HepG2 (cell line): ENCODE data around the gene TBCEL. TPM values are rescaled to one million over a fixed set of nuclear protein-coding genes. Genes with fewer than 3 reads are reported as not detected.

Source experiments
- ATAC-seq: fragments of 200-7000 bp; cut with Tn5 transposase; 3 replicates; pipeline ENCODE4 v1.9.1; 2020; ENCODE audit warnings: mild to moderate bottlenecking, moderate library complexity
- BruUV-seq: library from RNA; stranded (reverse); fragments of 400-500 nt; replicated peaks from 2 replicates; lab custom pipeline; 2021; lab: Mats Ljungman, UMichigan
- CTCF ChIA-PET: fragments of 300-600 bp; formaldehyde crosslinking; extraction: SDS; loops from one replicate; lab custom pipeline; 2021; ENCODE audit warnings: low total read pairs, inconsistent platforms, low intra/inter-chr PET ratio; lab: Yijun Ruan, JAX
- POLR2A ChIA-PET: fragments of 350-600 bp; sonication (Branson Sonifier 250); formaldehyde crosslinking; loops from one replicate; lab custom pipeline; 2020; ENCODE audit warnings: antibody characterized with exemption, inconsistent platforms; lab: Yijun Ruan, JAX
- DNase-seq: peaks from one replicate; pipeline ENCODE4 v3.0.0-alpha.2; 2015; ENCODE audit warnings: low spot score
- FAIRE-seq: peaks from 3 replicates; lab custom pipeline; 2011; peaks lifted over from hg19 to GRCh38; lab: Jason Lieb, UNC
- H2AFZ ChIP-seq: one replicate; pipeline ENCODE4 v1.6.1; 2011; ENCODE audit warnings: low read length, inconsistent platforms
- H3K27ac ChIP-seq: fragments of 300-600 bp; 3 replicates; pipeline ENCODE4 v1.8.0; 2011; ENCODE audit warnings: mixed run types, mild to moderate bottlenecking, mixed read lengths, low read length, inconsistent platforms; ENCODE audit not compliant: insufficient read depth; ENCODE audit errors: extremely low read length
- H3K27me3 ChIP-seq, 2 experiments: fragments of 200-600 bp in 1 of 2; 2 replicates in 1 of 2; 3 replicates in 1 of 2; pipeline versions ENCODE4 v1.6.0 to v1.8.0; 2011; ENCODE audit warnings: low read length in 2 of 2, mild to moderate bottlenecking in 2 of 2, moderate library complexity in 2 of 2, inconsistent platforms in 1 of 2; ENCODE audit not compliant: insufficient read depth in 2 of 2, control insufficient read depth in 1 of 2
- H3K36me3 ChIP-seq, 2 experiments: fragments of 200-600 bp in 1 of 2; replicated peaks in 1 of 2; 2 replicates in 1 of 2; 3 replicates in 1 of 2; pipeline versions ENCODE4 v1.5.1 to v1.8.0; 2011; ENCODE audit warnings: low read length in 2 of 2, inconsistent platforms in 1 of 2; ENCODE audit not compliant: insufficient read depth in 2 of 2, control insufficient read depth in 1 of 2
- H3K4me1 ChIP-seq: 2 replicates; pipeline ENCODE4 v1.5.1; 2012; ENCODE audit warnings: low read length, inconsistent platforms; ENCODE audit not compliant: insufficient read depth
- H3K4me2 ChIP-seq: 2 replicates; pipeline ENCODE4 v1.6.0; 2011; ENCODE audit warnings: low read depth, low read length, inconsistent platforms
- H3K4me3 ChIP-seq, 3 experiments: fragments of 200-600 bp in 1 of 3; sonication (generic), shearing (Covaris generic) in 1 of 3; replicated peaks in 1 of 3; 2 replicates each; pipeline ENCODE4 v1.5.1; 2011 to 2016; ENCODE audit warnings: low read length in 3 of 3, inconsistent platforms in 2 of 3, low read depth in 2 of 3, mild to moderate bottlenecking in 2 of 3, control low read depth in 1 of 3, mixed read lengths in 1 of 3; ENCODE audit not compliant: insufficient read depth in 1 of 3
- H3K79me2 ChIP-seq: one replicate; pipeline ENCODE4 v1.6.1; 2011; ENCODE audit warnings: low read length, inconsistent platforms; ENCODE audit not compliant: insufficient read depth
- H3K9ac ChIP-seq: 2 replicates; pipeline ENCODE4 v1.6.0; 2011; ENCODE audit warnings: mild to moderate bottlenecking, low read depth, low read length, inconsistent platforms; ENCODE audit not compliant: insufficient read depth
- H3K9me3 ChIP-seq: 2 replicates; pipeline ENCODE4 v1.5.1; 2012; ENCODE audit warnings: mild to moderate bottlenecking, low read length
- H4K20me1 ChIP-seq: 2 replicates; pipeline ENCODE4 v1.6.0; 2011; ENCODE audit warnings: inconsistent platforms, mild to moderate bottlenecking, low read length, moderate library complexity; ENCODE audit not compliant: insufficient read depth
- ATF1 ChIP-seq: IDR thresholded peaks from 2 replicates; pipeline ENCODE4 v1.6.1; 2016; ENCODE audit warnings: mild to moderate bottlenecking, control low read depth
- CHD4 ChIP-seq: fragments of 200-600 bp; sonication (generic); IDR thresholded peaks from 2 replicates; pipeline ENCODE4 v1.7.0; 2017; ENCODE audit warnings: mild to moderate bottlenecking, low read length, borderline replicate concordance
- KMT2A ChIP-seq: sonication (generic); formaldehyde crosslinking; IDR thresholded peaks from 2 replicates; pipeline ENCODE4 v1.4.0; 2020; ENCODE audit warnings: missing genetic modification reagents
- SRSF4 ChIP-seq: fragments of 200-400 bp; formaldehyde crosslinking; IDR thresholded peaks from one replicate; pipeline ENCODE4 v1.6.1; 2018; ENCODE audit warnings: mild to moderate bottlenecking, low read depth, low read length, moderate library complexity; ENCODE audit not compliant: poor library complexity, severe bottlenecking
- ZFP62 ChIP-seq: sonication (generic); formaldehyde crosslinking; IDR thresholded peaks from 2 replicates; pipeline ENCODE4 v1.4.0; 2020; ENCODE audit warnings: missing genetic modification reagents
- ZFYVE20 ChIP-seq: sonication (generic); formaldehyde crosslinking; IDR thresholded peaks from 2 replicates; pipeline ENCODE4 v1.8.0; 2023; ENCODE audit warnings: low read depth, mild to moderate bottlenecking, moderate library complexity, missing genetic modification reagents, borderline replicate concordance
- ZNF124 ChIP-seq: sonication (generic); formaldehyde crosslinking; IDR thresholded peaks from 2 replicates; pipeline ENCODE4 v1.4.0; 2020; ENCODE audit warnings: missing genetic modification reagents
- ZNF253 ChIP-seq: sonication (generic); formaldehyde crosslinking; IDR thresholded peaks from 2 replicates; pipeline ENCODE4 v1.8.0; 2022; ENCODE audit warnings: mild to moderate bottlenecking, missing genetic modification reagents, borderline replicate concordance
- ZNF747 ChIP-seq: sonication (generic); formaldehyde crosslinking; IDR thresholded peaks from 2 replicates; pipeline ENCODE4 v1.8.1; 2023; ENCODE audit warnings: missing genetic modification reagents, mild to moderate bottlenecking, borderline replicate concordance
- ZSCAN21 ChIP-seq: sonication (generic); formaldehyde crosslinking; IDR thresholded peaks from 2 replicates; pipeline ENCODE4 v1.8.0; 2022; ENCODE audit warnings: mild to moderate bottlenecking, missing genetic modification reagents, moderate library complexity, borderline replicate concordance
- WGBS: methylation state at CpG from one replicate; pipeline ENCODE4 v1.1.6; 2017; ENCODE audit warnings: low lambda C conversion rate; 5-methylcytosine and 5-hydroxymethylcytosine counted together
- in situ Hi-C: cut with HindIII; loops from 2 replicates; pipeline ENCODE4 v1.10.0; 2017; ENCODE audit warnings: low pct_unique_long_range_greater_than_20kb; ENCODE audit not compliant: extremely low pct_ligation_motif_present
- intact Hi-C: fragments of 100-400 bp; cut with micrococcal nuclease; formaldehyde crosslinking; loops from one replicate; pipeline ENCODE4 v1.10.0; 2022; ENCODE audit not compliant: unreplicated experiment
- polyA plus RNA-seq, 8 experiments: library from polyadenylated mRNA; depleted of rRNA in 3 of 8; stranded (reverse) in 7 of 8; unstranded in 1 of 8; fragments of >200 nt; fragmentation: Illumina TruSeq in 4 of 8; extraction: Trizol in 4 of 8; gene quantifications; 2 replicates each; pipeline versions ENCODE4 v1.2.1 to v1.2.3, GENCODE V29; 2011 to 2016; ENCODE audit warnings: low read depth in 4 of 8, missing spikeins in 1 of 8, mixed read lengths in 1 of 8; ENCODE audit not compliant: insufficient read depth in 1 of 8
- total RNA-seq, 5 experiments: library from RNA; depleted of rRNA; stranded (reverse); fragments of >200 nt; fragmentation: Illumina TruSeq; extraction: Trizol; gene quantifications; 2 replicates each; pipeline ENCODE4 v1.2.3, GENCODE V29; 2016; ENCODE audit warnings: low read depth in 1 of 5
- TF ChIP-seq, protein P1 (sequence below): sonication (generic); formaldehyde crosslinking; IDR thresholded peaks from 2 replicates; pipeline ENCODE4 v1.4.0; 2020; ENCODE audit warnings: missing genetic modification reagents, borderline replicate concordance
- TF ChIP-seq, protein P2 (sequence below): IDR thresholded peaks from 2 replicates; pipeline ENCODE4 v1.6.1; 2012; ENCODE audit warnings: inconsistent platforms
- TF ChIP-seq, protein P3 (sequence below): sonication (generic); formaldehyde crosslinking; IDR thresholded peaks from 2 replicates; pipeline ENCODE4 v1.4.0; 2020; ENCODE audit warnings: missing genetic modification reagents, mild to moderate bottlenecking, borderline replicate concordance
- TF ChIP-seq, protein P4 (sequence below): fragments of 450-650 bp; IDR thresholded peaks from 2 replicates; pipeline ENCODE4 v1.6.1; 2017; ENCODE audit warnings: mild to moderate bottlenecking

TBCEL gene
- total and polyA plus RNA-seq, 2 of the 13 experiments (the other 11 are each of a cell fraction or from before 2014, with no cell fraction given), result 6.1 to 12.5 TPM

DNA sequence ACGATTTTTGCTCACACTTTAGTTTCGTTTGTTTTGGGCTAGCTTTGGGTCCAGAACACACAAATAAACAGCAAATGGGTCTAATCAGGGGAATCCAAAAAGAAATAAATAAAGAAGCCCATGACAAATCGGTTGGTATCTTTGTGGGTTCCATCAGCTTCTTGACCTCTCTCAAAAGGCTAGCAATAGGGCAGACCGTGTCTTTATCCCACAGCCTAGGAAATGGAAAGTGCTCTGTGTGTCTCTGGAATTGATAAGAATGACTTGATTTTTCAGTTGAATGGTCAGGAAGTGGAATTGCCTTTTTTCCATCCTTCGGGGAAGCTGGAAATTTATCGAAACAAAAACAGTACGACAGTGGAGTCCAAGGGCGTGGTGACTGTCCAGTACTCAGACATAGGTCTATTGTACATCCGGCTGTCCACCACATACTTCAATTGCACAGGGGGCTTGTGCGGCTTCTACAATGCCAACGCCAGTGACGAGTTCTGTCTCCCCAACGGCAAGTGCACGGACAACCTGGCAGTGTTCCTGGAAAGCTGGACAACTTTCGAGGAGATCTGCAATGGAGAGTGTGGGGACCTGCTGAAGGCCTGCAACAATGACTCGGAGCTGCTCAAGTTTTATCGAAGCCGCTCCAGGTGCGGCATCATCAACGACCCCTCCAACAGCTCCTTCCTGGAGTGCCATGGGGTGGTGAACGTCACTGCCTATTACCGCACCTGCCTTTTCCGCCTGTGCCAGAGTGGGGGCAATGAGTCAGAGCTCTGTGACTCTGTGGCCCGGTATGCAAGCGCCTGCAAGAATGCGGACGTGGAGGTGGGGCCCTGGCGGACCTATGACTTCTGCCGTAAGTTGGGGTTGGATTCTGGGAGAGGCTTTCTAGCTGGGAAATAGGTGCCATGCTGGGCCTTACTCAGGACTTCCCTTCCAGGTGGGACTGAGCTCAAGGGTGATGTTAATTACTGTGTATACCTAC, 105.7 kb downstream of the TBCEL start:
- intact Hi-C loops (no loop called here), in situ Hi-C loops (no loop called here)
- DNase-seq (no peak), FAIRE-seq (no peak), ATAC-seq (no peak)
- no peaks in the 10 kb centered on the region for H4K20me1 ChIP-seq
- no peaks in the 10 kb centered on the region for H3K4me1 ChIP-seq
- no TSS peak for BruUV-seq
- H3K4me2 ChIP-seq, result no peak overlapping the region
- peaks cover 0 to 7% of the 10 kb centered on the region in 2 experiments; a peak in 2 of 5 replicates for H3K27me3 ChIP-seq
- WGBS, result 58% methylated on average over 17 of the region's 29 CpGs
- H3K4me3 ChIP-seq, result no peak overlapping the region
- POLR2A ChIA-PET, result no interaction called here
- H3K9me3 ChIP-seq, result no peaks in the 10 kb centered on the region
- H3K36me3 ChIP-seq, result no peaks in the 10 kb centered on the region
- CTCF ChIA-PET, result no interaction called here
- no peaks in the 10 kb centered on the region for H3K79me2 ChIP-seq
- H3K9ac ChIP-seq, result no peak overlapping the region
- H2AFZ ChIP-seq, result no peak overlapping the region
- H3K27ac ChIP-seq, result no peak overlapping the region
- no peak for TF ChIP-seq ZFP62 (CRISPR knock-in tag)
- TF ChIP-seq, protein P1, sequence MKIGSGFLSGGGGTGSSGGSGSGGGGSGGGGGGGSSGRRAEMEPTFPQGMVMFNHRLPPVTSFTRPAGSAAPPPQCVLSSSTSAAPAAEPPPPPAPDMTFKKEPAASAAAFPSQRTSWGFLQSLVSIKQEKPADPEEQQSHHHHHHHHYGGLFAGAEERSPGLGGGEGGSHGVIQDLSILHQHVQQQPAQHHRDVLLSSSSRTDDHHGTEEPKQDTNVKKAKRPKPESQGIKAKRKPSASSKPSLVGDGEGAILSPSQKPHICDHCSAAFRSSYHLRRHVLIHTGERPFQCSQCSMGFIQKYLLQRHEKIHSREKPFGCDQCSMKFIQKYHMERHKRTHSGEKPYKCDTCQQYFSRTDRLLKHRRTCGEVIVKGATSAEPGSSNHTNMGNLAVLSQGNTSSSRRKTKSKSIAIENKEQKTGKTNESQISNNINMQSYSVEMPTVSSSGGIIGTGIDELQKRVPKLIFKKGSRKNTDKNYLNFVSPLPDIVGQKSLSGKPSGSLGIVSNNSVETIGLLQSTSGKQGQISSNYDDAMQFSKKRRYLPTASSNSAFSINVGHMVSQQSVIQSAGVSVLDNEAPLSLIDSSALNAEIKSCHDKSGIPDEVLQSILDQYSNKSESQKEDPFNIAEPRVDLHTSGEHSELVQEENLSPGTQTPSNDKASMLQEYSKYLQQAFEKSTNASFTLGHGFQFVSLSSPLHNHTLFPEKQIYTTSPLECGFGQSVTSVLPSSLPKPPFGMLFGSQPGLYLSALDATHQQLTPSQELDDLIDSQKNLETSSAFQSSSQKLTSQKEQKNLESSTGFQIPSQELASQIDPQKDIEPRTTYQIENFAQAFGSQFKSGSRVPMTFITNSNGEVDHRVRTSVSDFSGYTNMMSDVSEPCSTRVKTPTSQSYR (CRISPR knock-in tag), result no peak
- no peak for TF ChIP-seq SRSF4
- TF ChIP-seq KMT2A (CRISPR knock-in tag), result no peak
- TF ChIP-seq ZNF253 (CRISPR knock-in tag), result no peak
- TF ChIP-seq ZFYVE20 (CRISPR knock-in tag), result no peak
- TF ChIP-seq, protein P2, sequence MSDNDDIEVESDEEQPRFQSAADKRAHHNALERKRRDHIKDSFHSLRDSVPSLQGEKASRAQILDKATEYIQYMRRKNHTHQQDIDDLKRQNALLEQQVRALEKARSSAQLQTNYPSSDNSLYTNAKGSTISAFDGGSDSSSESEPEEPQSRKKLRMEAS, result no peak
- TF ChIP-seq, protein P3, sequence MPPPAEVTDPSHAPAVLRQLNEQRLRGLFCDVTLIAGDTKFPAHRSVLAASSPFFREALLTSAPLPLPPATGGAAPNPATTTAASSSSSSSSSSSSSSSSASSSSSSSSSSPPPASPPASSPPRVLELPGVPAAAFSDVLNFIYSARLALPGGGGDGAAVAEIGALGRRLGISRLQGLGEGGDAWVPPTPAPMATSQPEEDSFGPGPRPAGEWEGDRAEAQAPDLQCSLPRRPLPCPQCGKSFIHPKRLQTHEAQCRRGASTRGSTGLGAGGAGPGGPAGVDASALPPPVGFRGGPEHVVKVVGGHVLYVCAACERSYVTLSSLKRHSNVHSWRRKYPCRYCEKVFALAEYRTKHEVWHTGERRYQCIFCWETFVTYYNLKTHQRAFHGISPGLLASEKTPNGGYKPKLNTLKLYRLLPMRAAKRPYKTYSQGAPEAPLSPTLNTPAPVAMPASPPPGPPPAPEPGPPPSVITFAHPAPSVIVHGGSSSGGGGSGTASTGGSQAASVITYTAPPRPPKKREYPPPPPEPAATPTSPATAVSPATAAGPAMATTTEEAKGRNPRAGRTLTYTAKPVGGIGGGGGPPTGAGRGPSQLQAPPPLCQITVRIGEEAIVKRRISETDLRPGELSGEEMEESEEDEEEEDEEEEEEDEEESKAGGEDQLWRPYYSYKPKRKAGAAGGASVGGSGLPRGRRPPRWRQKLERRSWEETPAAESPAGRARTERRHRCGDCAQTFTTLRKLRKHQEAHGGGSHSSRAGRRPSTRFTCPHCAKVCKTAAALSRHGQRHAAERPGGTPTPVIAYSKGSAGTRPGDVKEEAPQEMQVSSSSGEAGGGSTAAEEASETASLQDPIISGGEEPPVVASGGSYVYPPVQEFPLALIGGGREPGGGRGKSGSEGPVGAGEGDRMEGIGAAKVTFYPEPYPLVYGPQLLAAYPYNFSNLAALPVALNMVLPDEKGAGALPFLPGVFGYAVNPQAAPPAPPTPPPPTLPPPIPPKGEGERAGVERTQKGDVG (CRISPR knock-in tag), result no peak
- no peak for TF ChIP-seq ZNF747
- no peak for TF ChIP-seq ATF1 (CRISPR knock-in tag)
- TF ChIP-seq, protein P4, sequence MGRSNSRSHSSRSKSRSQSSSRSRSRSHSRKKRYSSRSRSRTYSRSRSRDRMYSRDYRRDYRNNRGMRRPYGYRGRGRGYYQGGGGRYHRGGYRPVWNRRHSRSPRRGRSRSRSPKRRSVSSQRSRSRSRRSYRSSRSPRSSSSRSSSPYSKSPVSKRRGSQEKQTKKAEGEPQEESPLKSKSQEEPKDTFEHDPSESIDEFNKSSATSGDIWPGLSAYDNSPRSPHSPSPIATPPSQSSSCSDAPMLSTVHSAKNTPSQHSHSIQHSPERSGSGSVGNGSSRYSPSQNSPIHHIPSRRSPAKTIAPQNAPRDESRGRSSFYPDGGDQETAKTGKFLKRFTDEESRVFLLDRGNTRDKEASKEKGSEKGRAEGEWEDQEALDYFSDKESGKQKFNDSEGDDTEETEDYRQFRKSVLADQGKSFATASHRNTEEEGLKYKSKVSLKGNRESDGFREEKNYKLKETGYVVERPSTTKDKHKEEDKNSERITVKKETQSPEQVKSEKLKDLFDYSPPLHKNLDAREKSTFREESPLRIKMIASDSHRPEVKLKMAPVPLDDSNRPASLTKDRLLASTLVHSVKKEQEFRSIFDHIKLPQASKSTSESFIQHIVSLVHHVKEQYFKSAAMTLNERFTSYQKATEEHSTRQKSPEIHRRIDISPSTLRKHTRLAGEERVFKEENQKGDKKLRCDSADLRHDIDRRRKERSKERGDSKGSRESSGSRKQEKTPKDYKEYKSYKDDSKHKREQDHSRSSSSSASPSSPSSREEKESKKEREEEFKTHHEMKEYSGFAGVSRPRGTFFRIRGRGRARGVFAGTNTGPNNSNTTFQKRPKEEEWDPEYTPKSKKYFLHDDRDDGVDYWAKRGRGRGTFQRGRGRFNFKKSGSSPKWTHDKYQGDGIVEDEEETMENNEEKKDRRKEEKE, result no peak
- TF ChIP-seq ZSCAN21 (CRISPR knock-in tag), result no peak
- TF ChIP-seq ZNF124 (CRISPR knock-in tag), result no peak
- TF ChIP-seq CHD4, result no peak
